Measurements from ENCODE around the gene HTR1B. TPM values are rescaled to one million over a fixed set of nuclear protein-coding genes. Genes with fewer than 3 reads are reported as not detected.

HTR1B gene
- total RNA-seq, 1 experiment from 2014 or later: not detected

DNA sequence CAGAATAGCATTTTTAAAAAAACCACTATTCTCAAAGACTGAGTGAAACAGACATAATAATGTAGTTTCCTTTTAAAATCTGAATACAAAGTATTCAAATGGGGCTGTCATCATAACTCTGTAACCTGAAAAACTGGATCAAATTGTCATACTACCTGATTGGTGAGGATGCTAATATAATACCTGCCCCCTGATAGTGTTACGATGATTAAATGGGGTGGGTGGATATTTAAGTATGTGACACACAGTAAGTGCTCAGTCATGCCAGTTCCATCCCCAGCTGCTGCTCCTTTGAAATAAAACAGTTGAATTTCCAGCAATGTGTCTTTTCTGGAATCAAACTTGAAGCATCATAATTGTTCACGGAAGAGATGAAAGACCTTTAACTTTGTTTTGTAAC is 8.9 kb downstream of the HTR1B start:
- no peaks in the 10 kb centered on the region for H3K9me2 ChIP-seq (replicated peaks; ENCODE audit: low read length)
- BruUV-seq (replicated peaks): no TSS peak
- no peaks in the 10 kb centered on the region for H3K79me2 ChIP-seq (ENCODE audit: low read length)
- no peak overlapping the region for H3K9ac ChIP-seq (ENCODE audit: low read length)
- H3F3A ChIP-seq (ENCODE audit: low read length, unreplicated experiment): no peaks in the 10 kb centered on the region
- ATAC-seq (no peak), DNase-seq (peak; percentile 37)
- ChIA-PET CTCF (no interaction called here), POLR2A (ENCODE audit: unreplicated experiment) (no interaction called here)
- intact Hi-C loops (cut with micrococcal nuclease): loop anchor here (5.0 to 10.0 kb wide), 4 partner anchors 162 to 772 kb away; no protein-coding TSS in a partner anchor
- peaks cover 3% of the 10 kb centered on the region for H3K4me1 ChIP-seq (ENCODE audit: insufficient read depth, low read length)
- 0 out of 2 replicates have a peak overlapping the region, but pooled peaks have one; percentile 16 for H3K4me2 ChIP-seq (ENCODE audit: low read length)
- no peak overlapping the region for H2AFZ ChIP-seq (ENCODE audit: low read length)
- H4K20me1 ChIP-seq (ENCODE audit: low read length): no peaks in the 10 kb centered on the region
- H3K36me3 ChIP-seq (ENCODE audit: low read depth, low read length): no peaks in the 10 kb centered on the region
- no peak for TF ChIP-seq EZH2 (IDR thresholded peaks at IDR 0.05; ENCODE audit: low read length, unreplicated experiment)
- no peak for TF ChIP-seq CTCF (conservative IDR thresholded peaks at IDR 0.05; ENCODE audit: low read depth, low read length)
- TF ChIP-seq EZH2phosphoT487 (IDR thresholded peaks at IDR 0.05; ENCODE audit: borderline replicate concordance, low read length): no peak
- H3K9me3 ChIP-seq (ENCODE audit: low read length): no peaks in the 10 kb centered on the region
- no peak overlapping the region for H3K4me3 ChIP-seq (ENCODE audit: low read length)
- H3K27ac ChIP-seq (ENCODE audit: low read length): peak overlapping the region; percentile 37; the same call in 1 of the 2 replicates
- H3K27me3 ChIP-seq (ENCODE audit: low read length): no peaks in the 10 kb centered on the region

DNA sequence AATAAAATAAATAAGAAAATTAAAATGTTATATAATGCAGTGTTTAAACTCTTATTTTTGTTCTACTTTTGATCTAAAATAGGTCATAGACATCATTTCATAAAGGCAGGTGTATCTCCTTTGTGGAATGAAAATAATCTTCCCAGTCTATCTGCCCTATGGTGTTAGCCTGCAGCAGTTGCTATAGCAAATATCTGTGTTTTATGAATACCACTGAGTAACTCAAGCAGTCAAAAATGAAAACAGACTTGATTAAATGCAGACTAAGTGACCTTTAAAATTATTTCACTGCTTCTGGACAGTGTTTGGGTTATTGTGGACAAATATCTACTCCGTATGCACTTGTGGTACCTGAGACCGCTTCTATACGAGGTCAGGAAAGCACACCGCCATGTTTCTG is 11.8 kb downstream of the HTR1B start:
- no peaks in the 10 kb centered on the region for H3K9me3 ChIP-seq (ENCODE audit: low read length)
- DNase-seq: no peak
- no peak overlapping the region for H3K9ac ChIP-seq (ENCODE audit: low read length)
- no peaks in the 10 kb centered on the region for H3K79me2 ChIP-seq (ENCODE audit: low read length)
- intact Hi-C loops (cut with micrococcal nuclease): loop anchor here (5.0 to 10.0 kb wide), 4 partner anchors 159 to 769 kb away; no protein-coding TSS in a partner anchor
- peaks cover 2% of the 10 kb centered on the region for H3K4me1 ChIP-seq (ENCODE audit: insufficient read depth, low read length)
- no peak for ATAC-seq
- H3K4me3 ChIP-seq (ENCODE audit: low read length): no peak overlapping the region
- no peaks in the 10 kb centered on the region for H4K20me1 ChIP-seq (ENCODE audit: low read length)
- no peaks in the 10 kb centered on the region for H3F3A ChIP-seq (ENCODE audit: low read length, unreplicated experiment)
- H3K36me3 ChIP-seq (ENCODE audit: low read depth, low read length): no peaks in the 10 kb centered on the region
- BruUV-seq (replicated peaks): no TSS peak
- TF ChIP-seq CTCF (conservative IDR thresholded peaks at IDR 0.05; ENCODE audit: low read depth, low read length) (no peak), EZH2 (IDR thresholded peaks at IDR 0.05; ENCODE audit: low read length, unreplicated experiment) (no peak), EZH2phosphoT487 (IDR thresholded peaks at IDR 0.05; ENCODE audit: borderline replicate concordance, low read length) (no peak)
- H3K9me2 ChIP-seq (replicated peaks; ENCODE audit: low read length): no peaks in the 10 kb centered on the region
- no peak overlapping the region for H2AFZ ChIP-seq (ENCODE audit: low read length)
- no peak overlapping the region for H3K27ac ChIP-seq (ENCODE audit: low read length)
- ChIA-PET CTCF (no interaction called here), POLR2A (ENCODE audit: unreplicated experiment) (no interaction called here)
- no peak overlapping the region for H3K4me2 ChIP-seq (ENCODE audit: low read length)
- no peaks in the 10 kb centered on the region for H3K27me3 ChIP-seq (ENCODE audit: low read length)

- Histone ChIP-seq H3K4me3 (ENCODE audit: low read length) (no peak overlapping the region), H3K4me1 (ENCODE audit: insufficient read depth, low read length) (no peaks in the 10 kb centered on the region; the same call in 1 of the 2 replicates), H2AFZ (ENCODE audit: low read length) (no peak overlapping the region), H3K36me3 (ENCODE audit: low read depth, low read length) (no peaks in the 10 kb centered on the region), H3F3A (ENCODE audit: low read length, unreplicated experiment) (no peaks in the 10 kb centered on the region), H3K27me3 (ENCODE audit: low read length) (no peaks in the 10 kb centered on the region), H3K4me2 (ENCODE audit: low read length) (no peak overlapping the region), H3K9me2 (replicated peaks; ENCODE audit: low read length) (no peaks in the 10 kb centered on the region), H3K9me3 (ENCODE audit: low read length) (no peaks in the 10 kb centered on the region), H3K27ac (ENCODE audit: low read length) (no peak overlapping the region), H3K9ac (ENCODE audit: low read length) (no peak overlapping the region), H3K79me2 (ENCODE audit: low read length) (no peaks in the 10 kb centered on the region), H4K20me1 (ENCODE audit: low read length) (no peaks in the 10 kb centered on the region)
- no TSS peak for BruUV-seq (replicated peaks)
- ChIA-PET POLR2A (ENCODE audit: unreplicated experiment) (no interaction called here), CTCF (no interaction called here)
- DNase-seq (no peak), ATAC-seq (no peak)
- intact Hi-C loops (cut with micrococcal nuclease): loop anchor here (5.0 to 10.0 kb wide), 4 partner anchors 159 to 769 kb away; no protein-coding TSS in a partner anchor
- TF ChIP-seq EZH2phosphoT487 (IDR thresholded peaks at IDR 0.05; ENCODE audit: borderline replicate concordance, low read length) (no peak), CTCF (conservative IDR thresholded peaks at IDR 0.05; ENCODE audit: low read depth, low read length) (0 out of 2 replicates have a peak, but pooled peaks have one; percentile 11)
Observed at GRCh38 chr6:77450924-77451323, 12.4 kb downstream of the HTR1B start.
